Measurements from ENCODE around the gene CDK6. TPM values are rescaled to one million over a fixed set of nuclear protein-coding genes. Genes with fewer than 3 reads are reported as not detected.

Gene CDK6
- total and polyA plus RNA-seq, 9 of the 15 experiments (the other 6 are each of a cell fraction or from before 2014, with no cell fraction given): 7.6 to 109 (median 44.4) TPM

DNA sequence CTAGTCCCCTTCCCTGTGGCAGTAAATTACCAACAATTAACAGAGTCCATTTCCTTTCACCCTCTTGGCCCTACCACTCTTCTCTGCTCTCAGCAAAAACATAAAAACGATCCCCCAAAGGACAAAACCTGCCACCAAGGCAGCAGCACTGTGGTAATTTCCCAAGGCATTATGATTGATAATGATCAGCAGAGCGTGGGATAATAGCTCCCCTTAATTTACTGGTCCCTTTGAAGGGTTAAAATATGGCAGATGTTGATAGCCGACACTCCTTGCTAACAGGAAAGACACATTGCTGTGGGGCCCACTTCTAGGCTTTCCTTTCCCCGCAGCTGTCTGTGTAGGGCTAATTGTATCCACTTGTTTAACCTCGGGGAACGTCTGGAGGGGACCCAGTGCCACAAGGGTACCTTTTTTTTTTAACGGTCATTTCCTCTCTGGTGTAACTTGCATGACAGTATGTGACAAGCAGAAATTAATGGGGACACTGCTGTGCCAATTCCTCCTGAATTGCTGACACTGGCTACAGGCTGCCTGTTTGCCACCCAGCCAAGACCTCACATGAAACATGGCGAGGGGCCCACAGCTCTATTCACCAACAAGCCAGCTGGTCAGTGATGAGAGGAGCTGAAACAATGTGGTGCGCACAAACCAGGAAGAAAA, 81.3 kb downstream of the CDK6 start (continued):
- TF ChIP-seq, protein P1, sequence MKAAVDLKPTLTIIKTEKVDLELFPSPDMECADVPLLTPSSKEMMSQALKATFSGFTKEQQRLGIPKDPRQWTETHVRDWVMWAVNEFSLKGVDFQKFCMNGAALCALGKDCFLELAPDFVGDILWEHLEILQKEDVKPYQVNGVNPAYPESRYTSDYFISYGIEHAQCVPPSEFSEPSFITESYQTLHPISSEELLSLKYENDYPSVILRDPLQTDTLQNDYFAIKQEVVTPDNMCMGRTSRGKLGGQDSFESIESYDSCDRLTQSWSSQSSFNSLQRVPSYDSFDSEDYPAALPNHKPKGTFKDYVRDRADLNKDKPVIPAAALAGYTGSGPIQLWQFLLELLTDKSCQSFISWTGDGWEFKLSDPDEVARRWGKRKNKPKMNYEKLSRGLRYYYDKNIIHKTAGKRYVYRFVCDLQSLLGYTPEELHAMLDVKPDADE (conservative IDR thresholded peaks at IDR 0.05; ENCODE audit: control insufficient read depth, low read depth, low read length): no peak
- no peak for TF ChIP-seq ATF1 (CRISPR knock-in tag; IDR thresholded peaks at IDR 0.05)
- no peak for TF ChIP-seq ATF1 (tag; IDR thresholded peaks at IDR 0.05)
- TF ChIP-seq ZNF695 (CRISPR knock-in tag; IDR thresholded peaks at IDR 0.05): no peak
- no peak for TF ChIP-seq ZBTB1 (CRISPR knock-in tag; IDR thresholded peaks at IDR 0.05; ENCODE audit: borderline replicate concordance, low read depth)
- no peak for TF ChIP-seq ZBTB8A (IDR thresholded peaks at IDR 0.05; ENCODE audit: partially characterized antibody)
- TF ChIP-seq FOXA1 (IDR thresholded peaks at IDR 0.05; ENCODE audit: borderline replicate concordance): no peak
- TF ChIP-seq PRMT5 (CRISPR knock-in tag; IDR thresholded peaks at IDR 0.05): no peak
- no peak for TF ChIP-seq ZNF444 (CRISPR knock-in tag; IDR thresholded peaks at IDR 0.05)
- TF ChIP-seq, protein P2, sequence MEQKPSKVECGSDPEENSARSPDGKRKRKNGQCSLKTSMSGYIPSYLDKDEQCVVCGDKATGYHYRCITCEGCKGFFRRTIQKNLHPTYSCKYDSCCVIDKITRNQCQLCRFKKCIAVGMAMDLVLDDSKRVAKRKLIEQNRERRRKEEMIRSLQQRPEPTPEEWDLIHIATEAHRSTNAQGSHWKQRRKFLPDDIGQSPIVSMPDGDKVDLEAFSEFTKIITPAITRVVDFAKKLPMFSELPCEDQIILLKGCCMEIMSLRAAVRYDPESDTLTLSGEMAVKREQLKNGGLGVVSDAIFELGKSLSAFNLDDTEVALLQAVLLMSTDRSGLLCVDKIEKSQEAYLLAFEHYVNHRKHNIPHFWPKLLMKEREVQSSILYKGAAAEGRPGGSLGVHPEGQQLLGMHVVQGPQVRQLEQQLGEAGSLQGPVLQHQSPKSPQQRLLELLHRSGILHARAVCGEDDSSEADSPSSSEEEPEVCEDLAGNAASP (IDR thresholded peaks at IDR 0.05): no peak
- TF ChIP-seq EHMT2 (IDR thresholded peaks at IDR 0.05): no peak
- TF ChIP-seq RBM15 (IDR thresholded peaks at IDR 0.05; ENCODE audit: insufficient read depth, low read length): no peak

Measured in K562 (cell line).